SK-N-SH (cell line): ENCODE results near the gene CELSR2.

ENCODE experiments used
- CTCF ChIP-seq: fragments of 200-600 bp; sonication (generic); IDR thresholded peaks from 2 replicates; pipeline ENCODE4 v1.6.1; 2017; ENCODE audit warnings: antibody characterized with exemption, mild to moderate bottlenecking, moderate library complexity
- EP300 ChIP-seq, 2 experiments: IDR thresholded peaks; 2 replicates each; pipeline versions ENCODE4 v1.4.0 to v1.6.1; 2012; ENCODE audit warnings: borderline replicate concordance in 1 of 2, low read depth in 1 of 2, low read length in 1 of 2
- EZH2phosphoT487 ChIP-seq: fragments of 200-600 bp; sonication (generic); IDR thresholded peaks from 2 replicates; pipeline ENCODE4 v1.6.1; 2017; ENCODE audit warnings: low read depth, mixed run types, mild to moderate bottlenecking, antibody characterized with exemption, moderate library complexity, borderline replicate concordance
- FOSL2 ChIP-seq: IDR thresholded peaks from 2 replicates; pipeline ENCODE4 v1.4.0; 2012; ENCODE audit warnings: low read depth, mild to moderate bottlenecking, moderate library complexity, borderline replicate concordance
- MAX ChIP-seq: IDR thresholded peaks from 2 replicates; pipeline ENCODE4 v1.4.0; 2012; ENCODE audit warnings: low read depth
- NFIC ChIP-seq: IDR thresholded peaks from 2 replicates; pipeline ENCODE4 v1.4.0; 2012; ENCODE audit warnings: borderline replicate concordance
- POLR2AphosphoS5 ChIP-seq: IDR thresholded peaks from 2 replicates; pipeline ENCODE4 v1.6.1; 2012; ENCODE audit warnings: low read depth, low read length
- RAD21 ChIP-seq: IDR thresholded peaks from 2 replicates; pipeline ENCODE4 v1.6.1; 2012; ENCODE audit warnings: mild to moderate bottlenecking, low read length
- RCOR1 ChIP-seq: fragments of 150-350 bp; IDR thresholded peaks from 2 replicates; pipeline ENCODE4 v1.6.1; 2017; ENCODE audit warnings: antibody characterized with exemption, low read length
- REST ChIP-seq: IDR thresholded peaks from 2 replicates; pipeline ENCODE4 v1.6.1; 2012; ENCODE audit warnings: mild to moderate bottlenecking, low read depth, low read length, moderate library complexity
- TEAD4 ChIP-seq: IDR thresholded peaks from 2 replicates; pipeline ENCODE4 v1.4.0; 2012; ENCODE audit warnings: mild to moderate bottlenecking, borderline replicate concordance; ENCODE audit not compliant: insufficient read depth
- ZBTB33 ChIP-seq: IDR thresholded peaks from 2 replicates; pipeline ENCODE4 v1.4.0; 2012; ENCODE audit warnings: low read depth, borderline replicate concordance

- no peak for TF ChIP-seq POLR2AphosphoS5
- no peak for TF ChIP-seq MAX
- TF ChIP-seq CTCF, result no peak
- TF ChIP-seq RAD21, result no peak
- TF ChIP-seq FOSL2, result no peak
- TF ChIP-seq TEAD4, result no peak
- no peak for TF ChIP-seq NFIC
- no peak for TF ChIP-seq REST
- no peak for TF ChIP-seq ZBTB33
- no peak for TF ChIP-seq RCOR1
- no peak for TF ChIP-seq EZH2phosphoT487
- no peak for TF ChIP-seq EP300 (IDR thresholded peaks at IDR 0.05; ENCODE audit: borderline replicate concordance in 1 of 2, low read depth in 1 of 2, low read length in 1 of 2)
Measured at GRCh38 chr1:109229531-109230127, 19.7 kb upstream of the CELSR2 start.
